GM18517 (cell line): Measurements from ENCODE around the gene E2F1.
A peak's percentile ranks its signal among the peaks of the same experiment; 100 is the strongest.

ENCODE experiments used
- ATAC-seq: cut with Tn5 transposase; IDR thresholded peaks from one replicate; pipeline ENCODE4 v1.9.1; 2021; ENCODE audit warnings: mild to moderate bottlenecking, moderate library complexity; ENCODE audit not compliant: unreplicated experiment

E2F1 gene

DNA sequence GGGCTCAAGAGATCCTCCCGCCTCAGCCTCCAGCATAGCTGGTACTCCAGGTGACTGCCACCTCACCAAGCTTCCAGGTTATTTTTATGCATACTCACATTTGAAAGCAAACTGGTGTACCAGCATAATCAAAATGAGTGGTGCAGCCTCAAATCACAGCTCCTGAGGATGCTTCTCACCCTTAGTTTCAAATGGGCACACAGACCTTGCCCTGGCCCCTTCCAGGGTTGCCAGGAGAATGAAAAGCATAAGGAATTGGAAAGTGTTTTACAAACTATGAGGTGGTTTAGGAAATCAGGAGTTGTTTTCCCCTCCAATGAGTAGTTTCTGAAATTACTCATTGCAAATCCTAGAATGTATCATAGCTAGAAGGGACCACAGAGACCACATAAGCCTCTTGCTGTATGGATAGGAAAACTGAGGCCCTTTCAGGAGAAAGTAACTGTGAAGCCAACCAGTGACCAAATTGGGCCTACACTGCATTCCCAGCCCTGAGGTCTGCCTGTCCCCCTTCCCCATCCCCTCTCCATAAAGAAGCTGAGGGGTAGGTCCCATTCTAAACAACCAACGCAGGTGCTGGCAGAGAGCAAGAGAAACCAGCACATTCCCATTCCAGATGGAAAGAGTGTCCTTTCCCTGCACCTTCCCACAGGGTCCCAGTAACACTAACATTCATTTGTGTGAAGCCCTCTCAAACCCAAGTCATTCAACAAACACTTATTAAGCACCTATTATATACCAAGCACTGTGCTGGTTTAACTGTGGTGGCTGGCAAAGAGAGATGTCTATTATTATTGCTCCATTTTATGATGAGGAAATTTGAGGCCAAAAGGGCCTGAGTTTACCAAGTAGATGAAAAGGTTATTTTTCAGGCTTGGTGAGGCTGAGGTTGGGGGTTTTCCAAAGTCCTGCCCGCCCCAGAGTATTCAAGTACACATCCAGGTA is 2.1 kb upstream of the E2F1 start:
- no peak for ATAC-seq

GRCh38 chr20:33687370-33687915 is 1.3 kb upstream of the E2F1 start:
- no peak for ATAC-seq

GRCh38 chr20:33686984-33687366 is 790 bp upstream of the E2F1 start:
- no peak for ATAC-seq

DNA sequence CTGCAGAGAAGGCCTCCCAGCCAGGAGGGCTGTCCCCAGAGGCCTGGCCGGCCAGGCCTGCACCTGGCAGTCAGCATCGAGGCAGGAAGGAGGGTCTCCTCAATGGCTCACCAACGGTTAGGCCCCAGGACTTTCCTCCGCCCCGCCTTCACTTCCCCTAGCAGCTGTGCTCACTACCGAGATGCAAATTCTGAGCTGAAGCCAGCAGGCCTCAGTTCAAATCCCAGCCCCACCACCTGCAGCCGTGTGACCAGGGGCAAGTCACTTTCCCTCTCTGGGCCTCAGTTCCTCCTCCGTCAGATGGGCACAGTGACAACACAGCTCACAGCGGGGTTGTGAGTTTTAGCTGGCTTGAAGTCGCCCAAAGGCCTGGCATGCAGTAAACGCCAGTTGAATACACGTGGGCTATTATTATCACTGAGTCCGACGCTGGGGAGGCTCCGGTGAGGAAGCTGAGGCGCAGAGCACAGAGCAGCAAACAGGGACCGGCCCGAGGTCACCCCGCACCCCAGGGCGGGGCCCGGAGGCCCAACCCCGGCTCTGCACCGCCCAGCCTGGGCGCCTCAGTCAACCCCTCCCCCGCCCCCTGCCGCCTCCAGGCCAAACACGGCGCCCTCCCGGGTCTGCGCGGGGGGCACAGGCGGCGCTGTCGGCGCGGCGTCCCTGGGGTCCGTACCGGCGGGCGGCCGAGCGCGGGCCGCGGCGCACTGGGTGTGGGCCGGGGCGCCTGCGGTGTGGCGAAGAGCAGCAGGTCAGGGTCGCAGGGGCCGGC is 671 bp downstream of the E2F1 start:
- peak; percentile 52 for ATAC-seq

DNA sequence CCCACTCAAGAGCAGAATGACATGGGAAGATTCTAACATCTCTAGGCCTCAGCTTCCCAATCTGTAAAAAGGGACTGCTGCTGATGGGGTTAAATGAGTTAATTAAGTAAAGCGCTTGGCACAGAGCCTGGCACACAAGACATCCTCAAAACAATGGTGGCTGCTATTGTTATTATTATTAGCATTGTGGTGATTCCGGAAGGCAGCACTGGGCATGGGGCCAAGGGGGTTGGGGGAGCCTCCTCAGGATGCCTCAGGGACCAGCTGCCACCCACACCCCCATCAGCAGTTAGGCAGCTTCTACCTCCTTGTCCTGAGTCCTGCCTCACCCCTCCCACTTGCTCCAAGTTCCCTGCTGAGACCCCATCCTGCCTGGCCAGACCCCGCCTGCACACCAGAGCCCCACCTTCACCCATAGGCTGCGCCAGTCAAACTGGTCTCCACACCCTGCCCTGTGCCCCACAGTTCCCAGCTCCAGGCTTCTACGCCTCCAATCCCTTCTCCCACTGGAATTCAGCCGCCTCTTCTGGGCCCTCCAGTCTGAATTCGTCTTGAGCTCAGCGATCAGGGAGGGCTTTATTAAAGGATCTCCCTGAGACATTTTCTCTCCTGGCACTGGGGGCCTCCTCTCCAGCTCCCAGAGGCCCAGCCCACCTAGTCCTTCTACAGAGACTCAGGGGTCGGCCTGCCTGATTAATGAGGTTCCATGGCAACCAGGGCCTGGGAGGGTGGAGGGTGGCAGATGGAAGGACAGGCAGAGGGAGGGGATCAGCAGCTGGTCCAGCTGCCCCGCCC is 1.5 kb downstream of the E2F1 start:
- ATAC-seq, result no peak

- no peak for ATAC-seq
These were observed 4.3 kb downstream of the E2F1 start for GRCh38 chr20:33681728-33682353.

GRCh38 chr20:33681288-33681687 is 4.9 kb downstream of the E2F1 start:
- ATAC-seq, result no peak

- ATAC-seq, result no peak
These were observed 5.5 kb downstream of the E2F1 start for GRCh38 chr20:33680686-33681085.

GRCh38 chr20:33679758-33680485 is 6.3 kb downstream of the E2F1 start:
- ATAC-seq, result no peak

DNA sequence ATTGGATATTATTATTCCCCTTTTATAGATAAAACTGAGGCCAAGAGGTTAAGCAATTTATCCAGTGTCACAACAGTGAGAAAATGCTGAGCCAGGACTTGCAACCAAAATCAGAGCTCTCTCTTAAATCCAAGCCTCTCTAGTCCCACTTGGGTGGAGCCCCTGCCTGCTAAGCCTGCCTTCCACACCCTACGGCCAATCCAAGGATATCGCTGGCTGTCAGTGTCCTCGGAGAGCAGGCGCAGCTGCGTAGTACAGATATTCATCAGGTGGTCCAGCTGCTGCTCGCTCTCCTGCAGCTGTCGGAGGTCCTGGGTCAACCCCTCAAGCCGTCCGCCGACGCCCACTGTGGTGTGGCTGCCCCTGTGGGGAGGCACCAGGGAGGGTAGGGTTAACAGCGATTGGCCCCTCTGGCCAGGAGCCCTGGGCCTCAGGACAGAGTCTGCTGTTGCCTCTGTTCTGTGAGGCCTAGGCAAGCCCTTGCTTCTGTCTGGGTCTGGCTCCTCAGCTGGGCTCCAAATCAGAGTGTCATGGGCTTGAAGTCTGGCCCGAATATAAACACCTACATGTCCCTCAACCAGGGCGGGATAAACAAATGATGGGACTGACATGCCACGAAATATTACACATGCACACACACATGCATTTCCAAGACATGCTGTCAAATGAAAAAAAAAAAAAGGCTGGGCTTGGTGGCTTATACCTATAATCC is 8.0 kb downstream of the E2F1 start:
- no peak for ATAC-seq

DNA sequence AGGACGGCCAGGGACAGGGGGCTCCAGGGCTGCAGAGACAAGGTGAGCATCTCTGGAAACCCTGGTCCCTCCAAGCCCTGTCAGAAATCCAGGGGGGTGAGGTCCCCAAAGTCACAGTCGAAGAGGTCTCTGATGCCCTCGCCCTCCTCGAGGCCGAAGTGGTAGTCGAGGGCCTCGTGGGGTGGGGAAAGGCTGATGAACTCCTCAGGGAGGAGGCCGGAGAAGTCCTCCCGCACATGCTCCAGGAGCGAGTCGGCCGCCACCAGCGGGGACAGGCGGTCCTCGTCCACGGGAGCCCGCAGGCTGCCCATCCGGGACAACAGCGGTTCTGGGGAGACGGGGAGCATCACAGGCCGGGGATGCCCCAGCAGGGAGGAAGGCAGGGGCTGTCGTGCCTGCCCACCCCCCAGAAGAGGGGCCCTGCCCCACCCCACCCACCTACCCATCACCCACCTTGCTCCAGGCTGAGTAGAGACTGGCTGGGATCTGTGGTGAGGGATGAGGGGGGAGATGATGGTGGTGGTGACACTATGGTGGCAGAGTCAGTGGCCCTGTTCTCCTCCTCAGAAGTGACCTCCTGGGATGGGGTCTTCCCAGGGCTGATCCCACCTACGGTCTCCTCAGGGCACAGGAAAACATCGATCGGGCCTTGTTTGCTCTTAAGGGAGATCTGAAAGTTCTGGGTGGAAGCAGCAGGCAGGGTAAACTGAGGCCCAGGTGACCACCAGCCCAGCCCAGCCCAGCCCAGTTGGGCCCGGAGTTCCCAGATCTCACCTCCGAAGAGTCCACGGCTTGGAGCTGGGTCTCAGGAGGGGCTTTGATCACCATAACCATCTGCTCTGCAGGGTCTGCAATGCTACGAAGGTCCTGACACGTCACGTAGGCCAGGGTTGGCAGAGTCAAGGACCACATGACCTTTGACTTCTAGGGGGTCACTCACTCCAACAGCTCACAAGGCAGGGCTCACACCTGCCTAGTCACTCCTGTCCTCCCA is 9.2 kb downstream of the E2F1 start:
- no peak for ATAC-seq

DNA sequence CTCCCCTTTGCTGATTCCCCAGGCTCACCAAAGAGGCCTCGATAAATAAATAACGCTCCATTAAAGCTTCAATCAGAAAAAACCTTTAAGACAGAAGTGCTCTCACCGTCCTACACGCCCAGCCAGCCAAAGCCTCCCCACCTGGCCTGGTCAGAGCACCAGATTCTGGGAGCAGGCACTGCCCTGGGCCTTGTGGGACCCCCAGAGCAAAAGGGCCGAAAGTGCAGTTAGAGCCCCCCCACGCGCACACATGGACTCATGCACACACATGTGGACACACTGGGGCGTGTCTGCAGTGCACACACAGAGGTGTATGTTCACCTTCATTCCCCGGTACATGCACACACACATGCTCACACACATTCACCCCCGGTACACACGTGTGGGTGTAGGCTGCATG is 10.1 kb downstream of the E2F1 start:
- no peak for ATAC-seq

DNA sequence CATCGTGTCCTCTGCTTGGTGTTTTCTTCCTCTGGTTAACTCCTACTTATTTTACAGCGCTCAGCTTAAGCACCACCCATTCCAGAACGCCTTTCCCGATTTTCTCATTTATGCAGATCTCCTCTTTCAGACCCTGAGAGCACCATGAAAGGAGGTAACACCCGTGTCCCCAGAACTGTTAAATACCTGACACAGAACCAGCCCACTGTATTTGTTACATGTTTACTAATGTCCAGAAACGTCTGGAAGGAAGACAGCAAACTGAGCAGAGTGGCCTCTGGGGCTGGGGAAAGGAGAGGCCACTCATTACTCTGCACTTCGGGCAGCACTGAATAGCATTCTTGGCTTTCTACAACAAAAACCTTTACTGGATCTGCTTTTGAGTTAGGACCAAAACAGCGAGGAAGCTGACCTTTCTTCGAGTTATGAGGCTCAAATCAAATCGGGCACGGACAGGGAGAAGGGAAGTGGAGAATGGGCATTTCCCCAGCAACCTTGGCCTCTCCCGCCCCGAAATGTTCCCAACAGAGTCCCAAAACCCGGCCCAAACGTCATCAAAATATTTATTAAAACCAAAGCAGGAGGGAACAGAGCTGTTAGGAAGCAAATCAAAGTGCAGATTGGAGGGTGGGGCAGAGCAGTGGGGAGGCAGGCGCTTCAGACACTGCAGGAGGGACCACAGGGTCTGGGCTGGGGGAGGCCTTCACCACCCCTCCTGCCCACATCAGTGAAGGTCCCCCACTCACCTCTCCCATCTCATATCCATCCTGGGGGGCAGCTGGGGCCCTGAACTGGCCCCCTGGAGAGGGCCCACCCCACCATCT is 10.8 kb downstream of the E2F1 start:
- ATAC-seq, result no peak

DNA sequence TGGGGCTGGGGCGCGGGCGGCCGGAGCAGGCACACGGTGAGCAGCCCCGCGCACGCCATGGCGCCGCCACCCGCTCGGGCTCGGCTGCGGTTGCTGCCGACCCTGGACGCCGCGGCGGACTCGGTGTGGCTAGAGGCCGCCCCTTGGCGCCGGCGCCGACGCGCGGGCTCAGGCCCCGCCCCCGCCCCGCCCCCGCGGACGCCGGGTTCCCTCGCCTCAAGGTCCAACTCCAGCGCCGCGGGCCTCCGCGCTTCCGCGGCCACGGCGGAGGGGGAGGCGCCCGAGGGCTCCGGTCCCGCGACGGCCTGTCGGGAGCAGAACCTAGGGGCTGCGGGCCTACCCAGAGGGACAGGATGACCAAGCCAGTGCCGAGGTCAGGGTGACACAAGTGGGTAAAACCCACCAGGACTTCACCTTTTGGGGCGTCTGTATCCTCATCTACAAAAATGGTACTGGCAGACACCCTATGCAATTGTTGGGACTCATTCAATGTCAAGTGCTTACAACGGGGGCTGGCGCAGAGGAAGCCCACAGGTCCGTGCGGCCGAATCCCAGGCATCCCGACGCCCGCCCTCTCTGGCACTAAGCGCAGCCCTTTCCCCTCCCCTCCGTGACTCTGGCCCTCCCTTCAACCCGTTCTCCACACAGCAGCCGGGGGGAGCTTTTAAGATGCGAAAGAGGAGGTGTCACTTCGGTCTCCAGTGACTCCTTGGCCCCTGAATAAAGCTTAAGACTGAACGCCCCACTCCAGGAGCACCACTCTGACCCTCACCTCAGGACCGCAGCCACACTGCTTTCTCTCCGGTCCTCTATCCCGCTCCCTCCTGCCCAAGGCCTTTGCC is 11.7 kb downstream of the E2F1 start, which contains the start of gene NECAB3:
NECAB3 (minus strand) TSS at position 135 of the 842 bp plus-strand sequence; CDS start at position 59, 76 bp downstream.
- no peak for ATAC-seq

- no peak for ATAC-seq
These were observed 12.5 kb downstream of the E2F1 start for GRCh38 chr20:33673410-33674293.
